HCT116 (cell line): ENCODE measurements around the gene CYB561D1. TPM values are rescaled to one million over a fixed set of nuclear protein-coding genes. Genes with fewer than 3 reads are reported as not detected.
A peak's percentile ranks its signal among the peaks of the same experiment; 100 is the strongest.

ENCODE experiments used
- ATAC-seq: fragments of 200-7000 bp; cut with Tn5 transposase; 2 replicates; pipeline ENCODE4 v1.9.1; 2020; ENCODE audit warnings: mild to moderate bottlenecking, moderate library complexity
- BruUV-seq: library from RNA; stranded (reverse); fragments of 400-500 nt; replicated peaks from 2 replicates; lab custom pipeline; 2021; lab: Mats Ljungman, UMichigan
- CTCF ChIA-PET: fragments of 300-600 bp; sonication (Branson Sonifier 250); formaldehyde crosslinking; loops from one replicate; lab custom pipeline; 2021; ENCODE audit warnings: antibody characterized with exemption; lab: Charles Lee
- POLR2A ChIA-PET: fragments of 300-600, 350-600 bp; sonication (Branson Sonifier 250); formaldehyde crosslinking; loops from one replicate; lab custom pipeline; 2021; ENCODE audit warnings: antibody characterized with exemption; lab: Charles Lee
- RAD21 ChIA-PET, 2 experiments: fragments of 300-600 bp; sonication (Branson Sonifier 250); formaldehyde crosslinking; loops; one replicate each; lab custom pipeline; 2023; ENCODE audit warnings: low total read pairs in 2 of 2; ENCODE audit not compliant: uncharacterized antibody in 2 of 2, unreplicated experiment in 2 of 2, low non-redundant PET in 1 of 2; lab: Charles Lee
- DNase-seq: peaks from one replicate; pipeline ENCODE4 v3.0.0-alpha.2; 2010; ENCODE audit warnings: low read depth, low spot score
- H2AFZ ChIP-seq: fragments of 200-600 bp; shearing (Covaris generic), sonication (generic); 2 replicates; pipeline ENCODE4 v1.6.1; 2017; ENCODE audit warnings: low read depth, mixed run types, mixed read lengths, antibody characterized with exemption, low read length; ENCODE audit not compliant: poor library complexity, severe bottlenecking
- H3K27ac ChIP-seq: 2 replicates; pipeline ENCODE4 v1.5.1; 2012; ENCODE audit warnings: low read depth, low read length
- H3K27me3 ChIP-seq: fragments of 200-600 bp; sonication (generic); 2 replicates; pipeline ENCODE4 v1.6.1; 2016; ENCODE audit warnings: mixed run types, low read length, mixed read lengths; ENCODE audit not compliant: insufficient read depth
- H3K36me3 ChIP-seq, 2 experiments: fragments of 200-500 bp in 1 of 2; fragments of 200-600 bp in 1 of 2; sonication (Bioruptor generic) in 1 of 2; sonication (generic) in 1 of 2; 2 replicates each; pipeline versions ENCODE4 v1.5.1 to v1.6.1; 2014 to 2016; ENCODE audit warnings: low read length in 2 of 2, inconsistent platforms in 1 of 2, mixed read lengths in 1 of 2, mixed run types in 1 of 2; ENCODE audit not compliant: insufficient read depth in 2 of 2, control insufficient read depth in 1 of 2
- H3K4me1 ChIP-seq, 2 experiments: fragments of 200-600 bp in 1 of 2; sonication (generic) in 1 of 2; 2 replicates each; pipeline versions ENCODE4 v1.5.1 to v1.6.1; 2012 to 2017; ENCODE audit warnings: low read length in 2 of 2, inconsistent platforms in 1 of 2, mild to moderate bottlenecking in 1 of 2, mixed read lengths in 1 of 2, mixed run types in 1 of 2, moderate library complexity in 1 of 2; ENCODE audit not compliant: insufficient read depth in 2 of 2, control insufficient read depth in 1 of 2
- H3K4me2 ChIP-seq: fragments of 200-600 bp; sonication (generic); 2 replicates; pipeline ENCODE4 v1.6.1; 2017; ENCODE audit warnings: mixed run types, low read length, mixed read lengths
- H3K4me3 ChIP-seq, 2 experiments: fragments of 200-600 bp in 1 of 2; sonication (generic) in 1 of 2; replicated peaks in 1 of 2; 2 replicates each; pipeline ENCODE4 v1.5.1; 2011 to 2016; ENCODE audit warnings: low read length in 2 of 2, control low read depth in 1 of 2, low read depth in 1 of 2, mild to moderate bottlenecking in 1 of 2, mixed read lengths in 1 of 2, mixed run types in 1 of 2
- H3K79me2 ChIP-seq: fragments of 200-600 bp; sonication (generic); 2 replicates; pipeline ENCODE4 v1.6.1; 2017; ENCODE audit warnings: mild to moderate bottlenecking, mixed run types, low read length, moderate library complexity, mixed read lengths; ENCODE audit not compliant: insufficient read depth
- H3K9ac ChIP-seq: fragments of 200-600 bp; sonication (generic); 2 replicates; pipeline ENCODE4 v1.6.1; 2016; ENCODE audit warnings: low read length, mixed read lengths
- H3K9me2 ChIP-seq: fragments of 200-600 bp; sonication (generic), shearing (Covaris generic); 2 replicates; pipeline ENCODE4 v1.6.1; 2017; ENCODE audit warnings: mixed run types, mild to moderate bottlenecking, moderate library complexity; ENCODE audit not compliant: insufficient read depth
- H3K9me3 ChIP-seq, 2 experiments: fragments of 200-500 bp in 1 of 2; fragments of 200-600 bp in 1 of 2; sonication (Bioruptor generic) in 1 of 2; sonication (generic) in 1 of 2; 2 replicates each; pipeline ENCODE4 v1.6.1; 2014 to 2017; ENCODE audit warnings: low read length in 2 of 2, mixed read lengths in 2 of 2, inconsistent platforms in 1 of 2, low read depth in 1 of 2, mild to moderate bottlenecking in 1 of 2, mixed run types in 1 of 2, moderate library complexity in 1 of 2; ENCODE audit not compliant: control insufficient read depth in 1 of 2, insufficient read depth in 1 of 2
- H4K20me1 ChIP-seq: fragments of 200-600 bp; sonication (generic), shearing (Covaris generic); 2 replicates; pipeline ENCODE4 v1.6.1; 2017; ENCODE audit warnings: mixed run types, mild to moderate bottlenecking, moderate library complexity; ENCODE audit not compliant: insufficient read depth
- CBX3 ChIP-seq: IDR thresholded peaks from 2 replicates; pipeline ENCODE4 v1.6.1; 2012; ENCODE audit warnings: low read depth
- CEBPB ChIP-seq: IDR thresholded peaks from 2 replicates; pipeline ENCODE4 v1.6.1; 2012; ENCODE audit warnings: low read depth
- EZH2 ChIP-seq: fragments of 200-600 bp; sonication (generic); IDR thresholded peaks from 2 replicates; pipeline ENCODE4 v1.6.1; 2017; ENCODE audit warnings: antibody characterized with exemption, mixed run types
- JUND ChIP-seq: IDR thresholded peaks from 2 replicates; pipeline ENCODE4 v1.6.1; 2012
- POLR2A ChIP-seq: IDR thresholded peaks from 2 replicates; pipeline ENCODE4 v1.7.0; 2011; ENCODE audit warnings: borderline replicate concordance; ENCODE audit not compliant: insufficient read depth, insufficient read length; ENCODE audit errors: extremely low read depth
- POLR2AphosphoS5 ChIP-seq: IDR thresholded peaks from 2 replicates; pipeline ENCODE4 v1.6.1; 2011; ENCODE audit warnings: mild to moderate bottlenecking, low read depth, low read length, moderate library complexity
- RAD21 ChIP-seq: IDR thresholded peaks from 2 replicates; pipeline ENCODE4 v1.6.1; 2012; ENCODE audit warnings: low read depth, mild to moderate bottlenecking
- SIN3A ChIP-seq: IDR thresholded peaks from 2 replicates; pipeline ENCODE4 v1.6.1; 2012; ENCODE audit warnings: low read depth
- SP1 ChIP-seq: IDR thresholded peaks from 2 replicates; pipeline ENCODE4 v1.6.1; 2012; ENCODE audit warnings: low read depth
- SRF ChIP-seq: IDR thresholded peaks from 2 replicates; pipeline ENCODE4 v1.6.1; 2012; ENCODE audit warnings: low read depth
- TCF7L2 ChIP-seq: IDR thresholded peaks from 2 replicates; pipeline ENCODE4 v1.7.0; 2011; ENCODE audit warnings: borderline replicate concordance, inconsistent platforms; ENCODE audit not compliant: insufficient read depth, insufficient read length; ENCODE audit errors: extremely low read depth
- ZNF274 ChIP-seq: fragments of 200-500 bp; sonication (Bioruptor generic); IDR thresholded peaks from 2 replicates; pipeline ENCODE4 v1.6.1; 2014; ENCODE audit warnings: mild to moderate bottlenecking, low read depth, low read length, inconsistent platforms
- intact Hi-C: fragments of 100-400 bp; cut with micrococcal nuclease; formaldehyde crosslinking; loops from 2 replicates; pipeline ENCODE4 v1.10.0; 2022
- total RNA-seq: library from RNA; stranded (reverse); gene quantifications from one replicate; pipeline ENCODE4 v1.2.1, GENCODE V29; 2021; ENCODE audit not compliant: unreplicated experiment
- TF ChIP-seq, protein P1 (sequence below): IDR thresholded peaks from 2 replicates; pipeline ENCODE4 v1.6.1; 2011; ENCODE audit warnings: mild to moderate bottlenecking, low read length, moderate library complexity; ENCODE audit not compliant: insufficient replicate concordance; ENCODE audit errors: extremely low read depth
- TF ChIP-seq, protein P2 (sequence below): IDR thresholded peaks from 2 replicates; pipeline ENCODE4 v1.6.1; 2012
- TF ChIP-seq, protein P3 (sequence below), 3 experiments: fragments of 200-600 bp in 1 of 3; sonication (generic) in 1 of 3; IDR thresholded peaks in 2 of 3; conservative IDR thresholded peaks in 1 of 3; 2 replicates each; pipeline ENCODE4 v1.5.1; 2012 to 2017; ENCODE audit warnings: low read depth in 2 of 3, low read length in 2 of 3, antibody characterized with exemption in 1 of 3, borderline replicate concordance in 1 of 3, control low read depth in 1 of 3, mild to moderate bottlenecking in 1 of 3, mixed read lengths in 1 of 3, mixed run types in 1 of 3, moderate library complexity in 1 of 3; ENCODE audit not compliant: insufficient read depth in 1 of 3
- TF ChIP-seq, protein P4 (sequence below): IDR thresholded peaks from 2 replicates; pipeline ENCODE4 v1.6.1; 2012

The CYB561D1 gene
- total RNA-seq, 1 experiment from 2014 or later: 5.9 TPM

DNA sequence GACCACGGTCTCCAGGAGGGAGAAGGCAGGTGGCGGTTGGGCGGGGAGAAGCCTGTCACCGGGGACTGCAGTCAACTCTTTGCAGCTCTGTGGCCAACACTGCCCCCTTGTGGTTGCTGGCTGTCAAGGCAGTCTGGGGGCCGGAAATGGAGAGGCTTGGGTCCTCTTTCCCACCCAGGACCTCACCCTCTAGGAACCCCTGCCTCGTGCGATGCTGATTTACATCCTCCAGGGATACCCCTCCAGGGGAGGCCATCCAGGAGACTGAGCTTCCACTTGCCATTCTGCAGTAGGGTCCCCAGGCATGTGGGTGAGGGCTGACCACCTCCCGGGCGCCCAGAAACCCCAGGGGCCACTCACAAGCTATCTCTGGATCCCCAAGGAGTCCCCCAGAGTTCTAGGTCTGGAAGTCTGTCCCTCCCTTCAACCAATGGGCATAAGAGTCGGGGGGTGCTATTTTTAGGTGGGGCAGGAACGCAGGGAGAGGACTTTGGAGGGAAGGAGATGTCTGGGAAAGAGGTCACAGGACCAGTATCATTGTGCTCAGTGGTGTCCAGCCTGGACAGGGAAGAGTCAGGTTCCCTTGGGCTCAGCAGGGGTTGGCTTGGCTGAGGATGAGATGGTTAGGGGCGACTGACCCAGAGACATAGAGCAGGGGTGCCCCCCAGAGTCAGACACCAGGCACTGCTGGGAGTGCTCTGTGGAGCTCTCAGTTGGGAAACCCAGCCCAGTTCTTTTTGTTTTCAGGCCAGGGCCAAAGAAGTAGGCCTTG, 38.7 kb downstream of the CYB561D1 start:
- Histone ChIP-seq H2AFZ (peak overlapping the region; percentile 95), H3K4me3 (no peak overlapping the region), H3K79me2 (no peaks in the 10 kb centered on the region), H3K36me3 (no peaks in the 10 kb centered on the region), H4K20me1 (no peaks in the 10 kb centered on the region), H3K4me2 (peak overlapping the region; percentile 49), H3K27me3 (no peaks in the 10 kb centered on the region; the same call in 1 of the 2 replicates), H3K9me2 (no peaks in the 10 kb centered on the region), H3K4me1 (peaks cover 4 to 14% of the 10 kb centered on the region in 2 experiments; a peak in 3 of 4 replicates), H3K27ac (peak overlapping the region; percentile 21; the same call in 1 of the 2 replicates), H3K9me3 (no peaks in the 10 kb centered on the region), H3K9ac (no peak overlapping the region)
- BruUV-seq: no TSS peak
- ChIA-PET CTCF (interaction anchor here (0.6 to 6.4 kb wide), 32 partner anchors 10 to 490 kb away, joined by 3 to 146 read pairs (median 5); partner anchors contain the start of genes AHCYL1, AMIGO1, CELSR2 and CYB561D1), RAD21 (interaction anchor here (0.9 to 2.1 kb wide), 6 partner anchors 14 to 42 kb away, joined by 3 to 17 read pairs (median 5); partner anchors contain the start of gene CYB561D1 (in 1 of the 2)), POLR2A (interaction anchor here (1.0 to 1.6 kb wide), 3 partner anchors 16 to 39 kb away, joined by 3 to 6 read pairs (median 4); partner anchors contain the start of genes CYB561D1 and GNAI3)
- peak; percentile 47 for DNase-seq
- intact Hi-C loops: loop anchor here (1.0 to 10.0 kb wide), 7 partner anchors 38 to 328 kb away; partner anchors contain the start of genes CYB561D1, PSMA5 and SORT1
- ATAC-seq: peak; percentile 92
- TF ChIP-seq SP1 (no peak), CEBPB (no peak), TCF7L2 (no peak), SRF (no peak), CBX3 (no peak), POLR2AphosphoS5 (no peak), ZNF274 (no peak), RAD21 (peak; percentile 91), SIN3A (no peak), POLR2A (no peak), JUND (no peak), EZH2 (no peak)
- TF ChIP-seq, protein P1, sequence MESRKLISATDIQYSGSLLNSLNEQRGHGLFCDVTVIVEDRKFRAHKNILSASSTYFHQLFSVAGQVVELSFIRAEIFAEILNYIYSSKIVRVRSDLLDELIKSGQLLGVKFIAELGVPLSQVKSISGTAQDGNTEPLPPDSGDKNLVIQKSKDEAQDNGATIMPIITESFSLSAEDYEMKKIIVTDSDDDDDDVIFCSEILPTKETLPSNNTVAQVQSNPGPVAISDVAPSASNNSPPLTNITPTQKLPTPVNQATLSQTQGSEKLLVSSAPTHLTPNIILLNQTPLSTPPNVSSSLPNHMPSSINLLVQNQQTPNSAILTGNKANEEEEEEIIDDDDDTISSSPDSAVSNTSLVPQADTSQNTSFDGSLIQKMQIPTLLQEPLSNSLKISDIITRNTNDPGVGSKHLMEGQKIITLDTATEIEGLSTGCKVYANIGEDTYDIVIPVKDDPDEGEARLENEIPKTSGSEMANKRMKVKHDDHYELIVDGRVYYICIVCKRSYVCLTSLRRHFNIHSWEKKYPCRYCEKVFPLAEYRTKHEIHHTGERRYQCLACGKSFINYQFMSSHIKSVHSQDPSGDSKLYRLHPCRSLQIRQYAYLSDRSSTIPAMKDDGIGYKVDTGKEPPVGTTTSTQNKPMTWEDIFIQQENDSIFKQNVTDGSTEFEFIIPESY: no peak
- TF ChIP-seq, protein P2, sequence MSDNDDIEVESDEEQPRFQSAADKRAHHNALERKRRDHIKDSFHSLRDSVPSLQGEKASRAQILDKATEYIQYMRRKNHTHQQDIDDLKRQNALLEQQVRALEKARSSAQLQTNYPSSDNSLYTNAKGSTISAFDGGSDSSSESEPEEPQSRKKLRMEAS: no peak
- TF ChIP-seq, protein P3, sequence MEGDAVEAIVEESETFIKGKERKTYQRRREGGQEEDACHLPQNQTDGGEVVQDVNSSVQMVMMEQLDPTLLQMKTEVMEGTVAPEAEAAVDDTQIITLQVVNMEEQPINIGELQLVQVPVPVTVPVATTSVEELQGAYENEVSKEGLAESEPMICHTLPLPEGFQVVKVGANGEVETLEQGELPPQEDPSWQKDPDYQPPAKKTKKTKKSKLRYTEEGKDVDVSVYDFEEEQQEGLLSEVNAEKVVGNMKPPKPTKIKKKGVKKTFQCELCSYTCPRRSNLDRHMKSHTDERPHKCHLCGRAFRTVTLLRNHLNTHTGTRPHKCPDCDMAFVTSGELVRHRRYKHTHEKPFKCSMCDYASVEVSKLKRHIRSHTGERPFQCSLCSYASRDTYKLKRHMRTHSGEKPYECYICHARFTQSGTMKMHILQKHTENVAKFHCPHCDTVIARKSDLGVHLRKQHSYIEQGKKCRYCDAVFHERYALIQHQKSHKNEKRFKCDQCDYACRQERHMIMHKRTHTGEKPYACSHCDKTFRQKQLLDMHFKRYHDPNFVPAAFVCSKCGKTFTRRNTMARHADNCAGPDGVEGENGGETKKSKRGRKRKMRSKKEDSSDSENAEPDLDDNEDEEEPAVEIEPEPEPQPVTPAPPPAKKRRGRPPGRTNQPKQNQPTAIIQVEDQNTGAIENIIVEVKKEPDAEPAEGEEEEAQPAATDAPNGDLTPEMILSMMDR (IDR thresholded peaks at IDR 0.05 in 2 of 3, conservative IDR thresholded peaks at IDR 0.05 in 1 of 3; ENCODE audit: borderline replicate concordance in 1 of 3, insufficient read depth in 1 of 3, low read depth in 2 of 3, low read length in 2 of 3): peak; percentile 85 to 97 (median 93)
- TF ChIP-seq, protein P4, sequence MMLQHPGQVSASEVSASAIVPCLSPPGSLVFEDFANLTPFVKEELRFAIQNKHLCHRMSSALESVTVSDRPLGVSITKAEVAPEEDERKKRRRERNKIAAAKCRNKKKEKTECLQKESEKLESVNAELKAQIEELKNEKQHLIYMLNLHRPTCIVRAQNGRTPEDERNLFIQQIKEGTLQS: no peak
